ENCODE data around the gene SSH3.

Gene SSH3

DNA sequence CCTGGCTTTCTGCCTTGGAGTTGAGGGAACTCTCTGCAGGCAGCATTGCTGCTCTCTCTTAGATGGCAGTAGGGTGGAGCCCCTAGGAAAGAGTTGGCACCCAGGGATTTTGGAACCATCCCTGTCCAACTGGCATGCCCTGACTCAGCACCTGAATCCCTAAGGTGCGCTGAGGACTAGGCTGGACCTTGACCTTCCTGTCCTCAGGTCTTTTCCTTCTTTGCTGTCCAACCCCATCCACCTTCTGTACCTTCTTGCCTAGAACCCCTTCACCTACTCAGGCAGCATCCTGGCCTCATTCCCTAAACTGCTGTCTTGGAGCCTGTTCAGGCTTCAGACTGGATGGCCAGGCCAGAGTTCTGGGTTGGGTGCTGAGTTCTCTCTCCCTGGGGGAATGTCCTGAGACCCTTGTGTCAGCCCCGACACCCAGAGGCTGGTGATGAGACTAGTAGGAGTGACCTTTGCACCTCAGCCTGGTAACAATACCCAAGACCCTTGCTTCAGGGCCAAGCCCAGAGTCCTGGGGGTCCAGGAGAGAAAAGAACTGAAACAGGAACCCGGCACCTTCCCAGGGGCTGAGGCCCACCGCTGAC lies 52.6 kb downstream of the SSH3 start:
- Histone ChIP-seq H3K9ac (ENCODE audit: low read length) (peak overlapping the region; percentile 19), H3K4me1 (ENCODE audit: control insufficient read depth, insufficient read depth, low read length) (peaks cover 37% of the 10 kb centered on the region), H3K27me3 (ENCODE audit: control insufficient read depth, insufficient read depth, low read length) (no peaks in the 10 kb centered on the region), H3K4me3 (ENCODE audit: low read length) (peak overlapping the region; percentile 29), H3K36me3 (ENCODE audit: control insufficient read depth, insufficient read depth, low read length) (peaks cover 5% of the 10 kb centered on the region), H3K27ac (ENCODE audit: low read depth, low read length) (peak overlapping the region; percentile 98)

DNA sequence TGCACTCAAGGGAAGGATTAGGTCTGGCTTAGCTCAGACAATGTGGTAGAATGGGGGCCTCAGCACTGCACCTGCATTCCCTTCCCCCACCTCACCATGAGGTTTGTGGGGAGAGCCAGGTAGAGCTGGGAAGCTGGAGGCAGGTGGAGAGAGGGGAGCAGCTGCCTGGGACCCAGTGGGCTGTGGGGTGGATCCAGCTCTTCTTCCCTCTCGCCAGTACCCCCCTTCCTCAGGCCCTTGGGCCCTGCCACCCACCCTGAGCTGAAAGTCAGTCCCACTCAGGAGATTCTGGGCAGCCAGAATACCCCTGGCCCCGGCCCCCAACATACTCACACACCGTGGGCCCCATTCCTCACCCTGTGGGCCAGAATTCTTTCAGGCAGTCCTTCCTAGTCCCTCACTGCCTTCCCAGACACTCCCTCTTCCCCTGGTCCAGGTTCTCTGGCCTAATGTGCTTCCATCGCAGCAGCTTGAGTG lies 53.1 kb downstream of the SSH3 start:
- peaks cover 3% of the 10 kb centered on the region for H3K36me3 ChIP-seq (ENCODE audit: control insufficient read depth, insufficient read depth, low read length)
- peak overlapping the region; percentile 15 for H3K27ac ChIP-seq (ENCODE audit: low read depth, low read length)
- H3K27me3 ChIP-seq (ENCODE audit: control insufficient read depth, insufficient read depth, low read length): no peaks in the 10 kb centered on the region
- peak overlapping the region; percentile 8 for H3K9ac ChIP-seq (ENCODE audit: low read length)
- peaks cover 36% of the 10 kb centered on the region for H3K4me1 ChIP-seq (ENCODE audit: control insufficient read depth, insufficient read depth, low read length)
- peak overlapping the region; percentile 25 for H3K4me3 ChIP-seq (ENCODE audit: low read length)

DNA sequence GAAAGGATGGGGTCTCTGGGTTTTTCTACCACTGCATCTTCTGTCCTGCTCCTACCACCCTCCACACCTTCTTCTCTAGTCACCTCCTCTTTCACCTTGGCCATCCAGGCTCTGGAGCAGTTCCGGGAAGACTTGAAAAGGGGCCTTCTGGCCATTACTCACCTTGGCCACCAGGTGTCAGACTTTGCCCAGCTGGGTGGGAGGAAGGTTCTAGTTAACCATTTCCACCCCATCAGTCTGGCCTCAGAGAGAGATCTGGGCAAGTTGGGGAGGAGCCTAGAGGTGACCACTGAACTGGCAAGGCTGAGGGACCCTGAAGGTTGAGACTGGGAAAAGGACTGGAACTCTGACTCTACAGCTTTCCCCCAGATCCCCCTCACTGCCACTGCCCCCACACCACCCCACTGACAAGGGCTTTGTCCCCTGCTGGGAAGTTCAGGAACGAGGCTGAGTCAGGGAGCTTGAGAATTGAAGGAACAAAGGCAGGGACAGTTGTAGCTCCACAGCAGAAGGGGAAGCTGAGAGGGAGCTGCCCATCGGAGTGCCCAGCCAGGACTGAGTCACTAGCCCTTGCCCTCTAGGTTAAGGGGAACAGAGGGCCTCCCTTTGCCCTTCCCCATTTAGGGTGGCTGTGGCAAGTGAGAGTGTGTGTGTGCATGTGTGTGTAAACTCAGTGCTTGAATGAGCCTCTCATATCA lies 53.7 kb downstream of the SSH3 start:
- Histone ChIP-seq H3K27me3 (ENCODE audit: control insufficient read depth, insufficient read depth, low read length) (no peaks in the 10 kb centered on the region), H3K9ac (ENCODE audit: low read length) (peak overlapping the region; percentile 8), H3K4me1 (ENCODE audit: control insufficient read depth, insufficient read depth, low read length) (peaks cover 32% of the 10 kb centered on the region), H3K4me3 (ENCODE audit: low read length) (peak overlapping the region; percentile 25), H3K27ac (ENCODE audit: low read depth, low read length) (peak overlapping the region; percentile 15), H3K36me3 (ENCODE audit: control insufficient read depth, insufficient read depth, low read length) (no peaks in the 10 kb centered on the region)

GRCh38 chr11:67357831-67358670 lies 54.7 kb downstream of the SSH3 start:
- no peaks in the 10 kb centered on the region for H3K27me3 ChIP-seq (ENCODE audit: control insufficient read depth, insufficient read depth, low read length)
- no peak overlapping the region for H3K4me3 ChIP-seq (ENCODE audit: low read length)
- no peaks in the 10 kb centered on the region for H3K36me3 ChIP-seq (ENCODE audit: control insufficient read depth, insufficient read depth, low read length)
- peaks cover 29% of the 10 kb centered on the region for H3K4me1 ChIP-seq (ENCODE audit: control insufficient read depth, insufficient read depth, low read length)
- H3K9ac ChIP-seq (ENCODE audit: low read length): no peak overlapping the region
- no peak overlapping the region for H3K27ac ChIP-seq (ENCODE audit: low read depth, low read length)
